ENCODE measurements around the gene UBXN1.
A peak's percentile ranks its signal among the peaks of the same experiment; 100 is the strongest.

- TF ChIP-seq EZH2 (IDR thresholded peaks at IDR 0.05) (no peak), SIN3A (IDR thresholded peaks at IDR 0.05; ENCODE audit: low read depth) (no peak), FOSL1 (IDR thresholded peaks at IDR 0.05; ENCODE audit: low read depth) (no peak), REST (IDR thresholded peaks at IDR 0.05; ENCODE audit: low read depth) (no peak), EGR1 (IDR thresholded peaks at IDR 0.05; ENCODE audit: low read depth) (no peak), YY1 (IDR thresholded peaks at IDR 0.05; ENCODE audit: extremely low read depth, insufficient replicate concordance, low read depth, low read length) (peak; percentile 1), POLR2A (IDR thresholded peaks at IDR 0.05; ENCODE audit: borderline replicate concordance, extremely low read depth, insufficient read depth, insufficient read length) (no peak), POLR2AphosphoS5 (IDR thresholded peaks at IDR 0.05; ENCODE audit: low read depth, low read length) (no peak), CEBPB (IDR thresholded peaks at IDR 0.05; ENCODE audit: low read depth) (no peak; the same call in 1 of the 2 replicates), TCF7L2 (IDR thresholded peaks at IDR 0.05; ENCODE audit: borderline replicate concordance, extremely low read depth, insufficient read depth, insufficient read length) (no peak), JUND (IDR thresholded peaks at IDR 0.05) (no peak)
- TF ChIP-seq, protein P1, sequence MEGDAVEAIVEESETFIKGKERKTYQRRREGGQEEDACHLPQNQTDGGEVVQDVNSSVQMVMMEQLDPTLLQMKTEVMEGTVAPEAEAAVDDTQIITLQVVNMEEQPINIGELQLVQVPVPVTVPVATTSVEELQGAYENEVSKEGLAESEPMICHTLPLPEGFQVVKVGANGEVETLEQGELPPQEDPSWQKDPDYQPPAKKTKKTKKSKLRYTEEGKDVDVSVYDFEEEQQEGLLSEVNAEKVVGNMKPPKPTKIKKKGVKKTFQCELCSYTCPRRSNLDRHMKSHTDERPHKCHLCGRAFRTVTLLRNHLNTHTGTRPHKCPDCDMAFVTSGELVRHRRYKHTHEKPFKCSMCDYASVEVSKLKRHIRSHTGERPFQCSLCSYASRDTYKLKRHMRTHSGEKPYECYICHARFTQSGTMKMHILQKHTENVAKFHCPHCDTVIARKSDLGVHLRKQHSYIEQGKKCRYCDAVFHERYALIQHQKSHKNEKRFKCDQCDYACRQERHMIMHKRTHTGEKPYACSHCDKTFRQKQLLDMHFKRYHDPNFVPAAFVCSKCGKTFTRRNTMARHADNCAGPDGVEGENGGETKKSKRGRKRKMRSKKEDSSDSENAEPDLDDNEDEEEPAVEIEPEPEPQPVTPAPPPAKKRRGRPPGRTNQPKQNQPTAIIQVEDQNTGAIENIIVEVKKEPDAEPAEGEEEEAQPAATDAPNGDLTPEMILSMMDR (IDR thresholded peaks at IDR 0.05 in 2 of 3, conservative IDR thresholded peaks at IDR 0.05 in 1 of 3; ENCODE audit: borderline replicate concordance in 1 of 3, insufficient read depth in 1 of 3, low read depth in 2 of 3, low read length in 2 of 3), result no peak
- TF ChIP-seq, protein P2, sequence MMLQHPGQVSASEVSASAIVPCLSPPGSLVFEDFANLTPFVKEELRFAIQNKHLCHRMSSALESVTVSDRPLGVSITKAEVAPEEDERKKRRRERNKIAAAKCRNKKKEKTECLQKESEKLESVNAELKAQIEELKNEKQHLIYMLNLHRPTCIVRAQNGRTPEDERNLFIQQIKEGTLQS (IDR thresholded peaks at IDR 0.05), result no peak
These were observed 48.9 kb upstream of the UBXN1 start for GRCh38 chr11:62727872-62728170.

Measured in HCT116 (cell line).